K562 treated with DMSO at 1 percent for 12 hours (cell line): ENCODE results near the gene GALNT1. TPM values are rescaled to one million over a fixed set of nuclear protein-coding genes. Genes with fewer than 3 reads are reported as not detected.

Source experiments
- total RNA-seq: library from RNA; unstranded; fragments of 300-600 nt; gene quantifications from 2 replicates; pipeline ENCODE4 v1.2.3, GENCODE V29; 2022; ENCODE audit not compliant: insufficient read depth

Gene GALNT1
- 12.4 and 37.3 TPM in 2 replicates for total RNA-seq

GRCh38 chr18:35581546-35581897, at the start of gene GALNT1:
Gene GALNT1, plus strand, starts transcription at chr18:35581740. Its CDS starts 72,923 bp downstream, at chr18:35654663.

Other genes with a start within 250 kb of the GALNT1 start
- gene ZNF24, start 237.3 kb upstream of the GALNT1 start, total RNA-seq = 13.1 and 45.2 TPM in 2 replicates
- gene ZNF396, start 204.4 kb upstream of the GALNT1 start, total RNA-seq = 0.97 and 2.3 TPM in 2 replicates
- 41.1 and 48.9 TPM in 2 replicates for gene INO80C, start 83.8 kb upstream of the GALNT1 start, total RNA-seq